Large intestine (tissue), 3 donors: Measurements from ENCODE around the gene HOXB8. TPM values are rescaled to one million over a fixed set of nuclear protein-coding genes. Genes with fewer than 3 reads are reported as not detected.
A peak's percentile ranks its signal among the peaks of the same experiment; 100 is the strongest.

Experiments used
- DNase-seq, 2 donors: peaks; one replicate each; pipeline versions ENCODE4 v3.0.0 to v3.0.0-alpha.2; 2013
- H3K27ac ChIP-seq: one replicate; pipeline ENCODE4 v1.5.1; 2013; ENCODE audit warnings: low read length
- H3K27me3 ChIP-seq: 2 replicates; pipeline ENCODE4 v1.6.1; 2013; ENCODE audit warnings: low read length; ENCODE audit not compliant: control insufficient read depth, insufficient read depth
- H3K36me3 ChIP-seq: 2 replicates; pipeline ENCODE4 v1.6.1; 2013; ENCODE audit warnings: low read length; ENCODE audit not compliant: control insufficient read depth, insufficient read depth
- H3K4me1 ChIP-seq: one replicate; pipeline ENCODE4 v1.6.1; 2013; ENCODE audit warnings: low read length; ENCODE audit not compliant: control insufficient read depth, insufficient read depth
- H3K4me3 ChIP-seq: one replicate; pipeline ENCODE4 v1.5.1; 2013; ENCODE audit warnings: low read length
- H3K9me3 ChIP-seq: one replicate; pipeline ENCODE4 v1.6.1; 2013; ENCODE audit warnings: mild to moderate bottlenecking, low read depth, low read length, moderate library complexity; ENCODE audit not compliant: control insufficient read depth
- WGBS: methylation state at CpG from one replicate; pipeline ENCODE4 v1.1.5; 2013; ENCODE audit warnings: low lambda C conversion rate; ENCODE audit not compliant: insufficient coverage; 5-methylcytosine and 5-hydroxymethylcytosine counted together
- polyA plus RNA-seq: library from polyadenylated mRNA; unstranded; fragments of 120-200 nt; gene quantifications from one replicate; pipeline ENCODE4 v1.2.1, GENCODE V29; 2013

The HOXB8 gene
- polyA plus RNA-seq, 1 donor: 1.8 TPM

DNA sequence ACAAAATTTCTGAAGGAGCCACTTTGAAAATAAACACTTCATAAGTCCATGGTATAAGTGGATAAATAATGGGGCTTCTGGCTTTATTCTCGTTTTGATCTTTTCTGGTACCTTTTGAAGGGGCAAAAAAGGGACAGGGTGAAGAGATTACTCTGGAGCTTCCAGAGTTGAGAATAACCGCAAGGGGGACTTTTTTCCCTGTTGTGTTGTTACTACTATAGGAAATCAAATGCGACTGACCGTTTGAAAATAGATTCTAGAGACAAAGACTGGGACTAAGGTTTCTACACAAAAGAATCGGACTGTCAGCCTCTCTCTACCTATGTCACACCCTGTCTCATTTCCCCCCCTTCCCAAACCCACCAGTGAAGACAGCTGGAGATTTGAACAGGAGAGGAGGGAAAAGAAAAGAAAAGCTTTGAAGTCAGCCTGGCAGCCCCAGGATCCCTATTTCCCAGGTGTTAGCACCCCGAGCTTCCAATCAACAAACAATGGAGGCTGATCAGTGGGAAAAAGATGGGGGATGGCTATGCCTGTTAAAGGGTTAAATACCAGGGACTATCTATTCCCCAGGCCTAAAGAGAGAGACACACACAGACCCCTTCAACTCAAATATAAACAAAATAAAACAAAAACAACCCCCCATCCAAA is 45.3 kb downstream of the HOXB8 start:
- no peak for DNase-seq
- Histone ChIP-seq H3K9me3 (no peaks in the 10 kb centered on the region), H3K27me3 (peaks cover 98% of the 10 kb centered on the region), H3K27ac (peak overlapping the region; percentile 77), H3K36me3 (no peaks in the 10 kb centered on the region), H3K4me1 (peaks cover 12% of the 10 kb centered on the region), H3K4me3 (peak overlapping the region; percentile 21)
- no CpG with 5 or more reads among the region's 6 CpGs for WGBS

DNA sequence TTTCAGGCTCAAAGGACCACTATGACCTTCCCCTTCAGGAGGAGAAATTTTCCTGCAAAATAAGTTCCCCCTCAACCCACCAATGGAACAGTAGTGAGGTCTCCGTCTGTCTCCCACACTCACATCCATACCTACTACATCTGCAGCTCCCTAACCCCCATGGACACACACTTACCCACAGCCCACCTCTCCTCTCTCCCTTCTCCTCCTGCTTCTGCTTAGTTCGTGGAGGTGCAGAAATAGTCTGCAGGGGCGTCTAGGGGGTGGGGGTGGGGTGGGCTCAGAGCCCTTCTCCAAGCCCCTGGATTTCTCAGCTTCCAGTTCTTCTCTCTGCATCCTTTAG is 45.9 kb downstream of the HOXB8 start:
- H3K27me3 ChIP-seq: peaks cover 97% of the 10 kb centered on the region
- no peak overlapping the region for H3K4me3 ChIP-seq
- H3K9me3 ChIP-seq: peaks cover 3% of the 10 kb centered on the region
- whole genome bisulfite sequencing: no CpG with 5 or more reads among the region's 3 CpGs
- no peak for DNase-seq
- no peaks in the 10 kb centered on the region for H3K36me3 ChIP-seq
- peak overlapping the region; percentile 77 for H3K27ac ChIP-seq
- H3K4me1 ChIP-seq: peaks cover 15% of the 10 kb centered on the region

DNA sequence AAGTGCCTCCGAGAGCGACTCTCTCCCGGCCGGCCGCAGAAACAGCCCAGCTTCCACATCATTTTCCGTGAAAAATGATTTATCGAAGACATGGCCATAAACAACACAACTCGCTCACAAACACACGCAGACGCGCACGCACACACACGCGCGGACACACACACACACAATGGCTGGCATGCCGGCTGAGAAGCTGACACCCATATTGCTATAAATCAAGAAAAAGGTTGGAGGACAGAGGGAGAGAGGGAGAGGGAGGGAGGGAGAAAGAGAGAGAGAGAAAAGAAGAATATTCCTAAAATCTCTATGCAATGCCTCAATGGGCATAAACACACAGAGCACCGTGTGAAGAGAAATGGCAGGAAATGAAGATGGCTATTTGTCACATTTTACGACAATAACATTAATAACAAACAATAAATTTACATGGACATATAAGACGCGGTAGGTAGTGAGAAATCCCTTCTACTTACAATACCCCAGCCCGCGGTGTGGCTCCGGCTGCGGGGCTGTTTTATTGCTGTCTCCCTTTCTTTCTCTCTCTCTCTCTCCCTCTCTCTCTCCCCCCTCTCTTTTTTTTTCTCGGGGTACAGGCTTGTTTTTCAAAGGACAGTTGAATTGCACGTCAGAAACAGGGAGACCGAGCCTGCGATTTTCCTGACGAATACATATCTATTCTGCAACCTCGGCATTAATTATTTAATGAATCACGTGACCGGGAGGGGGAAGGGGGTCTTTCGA is 46.4 kb downstream of the HOXB8 start:
- Histone ChIP-seq H3K27me3 (peaks cover 97% of the 10 kb centered on the region), H3K4me3 (no peak overlapping the region), H3K4me1 (peaks cover 19% of the 10 kb centered on the region), H3K36me3 (no peaks in the 10 kb centered on the region), H3K27ac (peak overlapping the region; percentile 77), H3K9me3 (peaks cover 3% of the 10 kb centered on the region)
- WGBS: 18% methylated on average over 6 of the region's 33 CpGs
- no peak for DNase-seq

DNA sequence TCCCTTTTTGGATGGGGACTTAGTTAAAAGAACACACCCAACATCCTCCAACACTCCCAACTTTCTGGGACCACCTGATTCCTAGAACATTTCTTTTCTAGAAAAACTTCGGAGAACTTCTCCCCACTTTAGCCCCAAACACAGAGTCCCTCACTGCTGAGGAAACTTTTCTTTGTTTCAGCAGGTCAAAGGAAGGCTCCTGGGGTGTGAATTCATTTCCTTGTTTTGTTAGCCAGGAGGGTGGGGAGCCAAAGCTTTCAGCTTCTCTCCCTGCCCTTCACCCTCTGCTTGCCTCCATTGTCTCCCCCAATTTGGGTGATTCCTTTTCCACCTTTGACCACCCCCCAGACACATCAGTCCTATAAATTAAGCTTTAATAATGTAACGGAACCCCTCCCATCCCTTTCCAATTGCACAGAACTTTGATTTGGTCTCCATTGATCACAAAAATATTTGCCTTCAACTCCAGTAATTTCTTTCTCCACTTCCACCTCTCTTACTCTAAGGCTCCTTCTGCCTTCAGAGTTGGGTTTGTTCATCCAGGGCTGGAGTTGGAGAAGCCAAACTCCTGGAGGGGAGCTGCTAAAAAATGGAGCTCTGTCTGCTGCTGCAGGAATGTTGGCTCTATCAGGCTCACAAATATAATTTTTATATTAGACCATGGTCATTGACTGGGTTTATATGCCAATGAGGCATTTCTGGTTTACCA is 47.3 kb downstream of the HOXB8 start:
- DNase-seq: no peak
- Histone ChIP-seq H3K4me1 (peaks cover 24% of the 10 kb centered on the region), H3K27me3 (peaks cover 97% of the 10 kb centered on the region), H3K4me3 (no peak overlapping the region), H3K9me3 (peaks cover 3% of the 10 kb centered on the region), H3K36me3 (no peaks in the 10 kb centered on the region), H3K27ac (peak overlapping the region; percentile 77)
- no CpG with 5 or more reads among the region's 2 CpGs for WGBS

DNA sequence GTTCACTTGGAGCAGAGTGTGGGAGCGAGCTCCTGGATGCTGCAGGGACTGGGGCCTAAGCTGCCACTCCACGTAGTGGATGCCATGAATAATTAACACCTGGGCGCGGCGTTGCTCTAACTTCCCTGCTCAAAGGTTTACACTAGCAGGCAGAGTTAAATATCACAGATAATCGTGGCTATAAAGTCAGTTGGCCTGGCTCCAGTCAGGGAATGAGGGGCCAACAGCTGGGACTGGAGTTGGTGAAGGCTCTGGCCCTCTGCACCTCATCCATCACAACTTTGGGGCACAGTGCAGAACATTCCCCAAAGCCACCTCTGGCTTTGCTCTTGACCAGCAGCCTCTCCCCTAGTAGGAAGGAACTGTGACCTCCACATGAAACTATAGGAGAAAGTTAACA is 47.9 kb downstream of the HOXB8 start:
- Histone ChIP-seq H3K36me3 (no peaks in the 10 kb centered on the region), H3K4me1 (peaks cover 24% of the 10 kb centered on the region), H3K9me3 (peaks cover 3% of the 10 kb centered on the region), H3K27me3 (peaks cover 97% of the 10 kb centered on the region), H3K4me3 (no peak overlapping the region), H3K27ac (peak overlapping the region; percentile 77)
- no CpG with 5 or more reads among the region's 6 CpGs for WGBS
- DNase-seq: no peak

DNA sequence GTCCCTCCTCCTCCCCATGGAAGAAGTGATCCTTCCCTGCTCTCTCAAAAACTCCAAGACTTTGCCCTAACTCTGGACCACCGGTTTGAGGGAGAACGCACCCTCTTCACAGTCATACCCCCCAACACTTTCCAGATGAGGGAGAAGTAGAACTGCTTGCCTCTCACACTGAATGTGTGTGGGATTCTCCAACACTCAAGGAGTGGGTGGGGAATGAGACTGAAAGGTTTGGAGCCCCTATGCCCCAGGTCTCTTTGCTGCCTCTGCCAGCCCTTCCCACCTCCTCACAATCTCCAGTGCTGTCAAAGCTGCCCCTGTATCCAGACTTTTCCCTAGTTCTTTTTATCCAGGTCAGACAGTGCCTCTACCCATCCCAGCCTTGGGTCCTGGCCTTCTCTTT is 48.4 kb downstream of the HOXB8 start:
- no CpG with 5 or more reads among the region's 2 CpGs for WGBS

DNA sequence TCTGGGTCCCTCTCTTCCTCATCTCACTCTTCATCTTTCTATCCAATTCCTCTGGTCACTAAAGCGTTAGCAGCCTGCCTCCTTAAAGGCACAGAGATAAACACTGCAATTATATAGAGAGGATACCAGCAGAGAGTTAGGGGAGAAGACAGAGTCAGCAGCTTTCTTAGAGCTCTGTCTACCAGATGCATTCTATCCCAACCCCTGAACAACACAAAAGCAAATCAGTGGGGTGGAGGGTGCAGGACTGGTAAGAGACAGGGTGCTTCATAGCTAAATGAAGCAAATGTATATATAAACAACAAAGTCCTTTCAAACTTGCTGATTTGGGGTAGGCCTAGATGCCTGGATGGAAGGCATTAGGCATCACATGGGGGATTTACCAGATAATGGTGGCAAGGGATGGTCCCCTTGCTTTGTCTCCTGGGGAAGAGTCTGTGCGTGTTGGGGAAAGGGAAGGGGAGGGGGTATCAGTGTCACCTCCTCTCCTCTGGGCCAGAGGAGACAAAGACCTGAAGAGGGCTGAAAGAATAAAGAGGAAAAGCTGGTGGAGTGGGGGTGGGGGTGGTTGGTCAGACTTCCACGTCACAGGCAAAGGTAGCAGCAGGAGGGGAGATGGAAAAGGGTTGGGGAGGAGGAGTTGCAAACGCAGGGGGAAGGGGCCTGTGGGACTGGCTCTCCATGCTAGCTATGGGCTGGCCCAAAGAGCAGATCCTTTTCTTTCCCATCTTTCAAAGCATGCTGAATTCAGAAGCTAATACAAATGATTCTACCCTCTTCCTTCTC is 49.0 kb downstream of the HOXB8 start:
- H3K4me3 ChIP-seq: no peak overlapping the region
- H3K27me3 ChIP-seq: peaks cover 94% of the 10 kb centered on the region
- H3K9me3 ChIP-seq: peaks cover 3% of the 10 kb centered on the region
- H3K4me1 ChIP-seq: peaks cover 30% of the 10 kb centered on the region
- H3K36me3 ChIP-seq: peaks cover 7% of the 10 kb centered on the region
- peak overlapping the region; percentile 20 for H3K27ac ChIP-seq
- DNase-seq: no peak
- 100% methylated on average over 1 of the region's 4 CpGs for WGBS

More for the DNA sequence above, 48.4 kb downstream of the HOXB8 start:
- Histone ChIP-seq H3K9me3 (peaks cover 3% of the 10 kb centered on the region), H3K27ac (peak overlapping the region; percentile 20), H3K4me3 (no peak overlapping the region), H3K36me3 (peaks cover 3% of the 10 kb centered on the region), H3K4me1 (peaks cover 24% of the 10 kb centered on the region), H3K27me3 (peaks cover 97% of the 10 kb centered on the region)
- no peak for DNase-seq

DNA sequence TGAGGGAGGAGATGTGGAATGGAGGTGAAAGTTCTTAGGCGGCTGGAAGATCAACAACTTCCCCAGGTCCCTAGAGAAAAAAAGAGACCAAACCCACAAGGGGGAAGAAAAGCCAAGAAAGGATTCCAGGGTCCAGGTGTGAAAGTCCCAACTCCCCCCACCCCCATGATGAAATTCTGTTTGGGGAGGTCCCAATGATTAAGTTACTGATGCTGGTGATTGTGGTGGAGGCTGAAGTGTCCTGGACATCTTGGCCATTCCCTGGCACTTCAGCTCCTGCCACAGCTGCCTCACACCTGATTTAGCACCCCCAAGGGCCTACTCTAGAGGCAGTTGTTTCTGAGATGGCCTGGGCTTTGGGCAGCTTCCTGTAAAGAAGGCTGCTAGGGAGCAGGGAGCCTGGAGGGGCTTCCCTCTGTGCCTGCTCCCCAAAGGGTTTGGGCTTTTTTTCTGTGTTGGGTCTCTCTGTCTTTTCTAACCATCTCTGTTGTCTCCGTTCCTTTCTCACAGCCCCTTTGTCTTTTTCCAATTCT is 50.0 kb downstream of the HOXB8 start:
- 100% methylated on average over 1 of the region's 2 CpGs for WGBS
- peaks cover 30% of the 10 kb centered on the region for H3K4me1 ChIP-seq
- peak overlapping the region; percentile 54 for H3K27ac ChIP-seq
- no peak overlapping the region for H3K4me3 ChIP-seq
- peaks cover 7% of the 10 kb centered on the region for H3K36me3 ChIP-seq
- no peak for DNase-seq
- peaks cover 3% of the 10 kb centered on the region for H3K9me3 ChIP-seq
- H3K27me3 ChIP-seq: peaks cover 83% of the 10 kb centered on the region

DNA sequence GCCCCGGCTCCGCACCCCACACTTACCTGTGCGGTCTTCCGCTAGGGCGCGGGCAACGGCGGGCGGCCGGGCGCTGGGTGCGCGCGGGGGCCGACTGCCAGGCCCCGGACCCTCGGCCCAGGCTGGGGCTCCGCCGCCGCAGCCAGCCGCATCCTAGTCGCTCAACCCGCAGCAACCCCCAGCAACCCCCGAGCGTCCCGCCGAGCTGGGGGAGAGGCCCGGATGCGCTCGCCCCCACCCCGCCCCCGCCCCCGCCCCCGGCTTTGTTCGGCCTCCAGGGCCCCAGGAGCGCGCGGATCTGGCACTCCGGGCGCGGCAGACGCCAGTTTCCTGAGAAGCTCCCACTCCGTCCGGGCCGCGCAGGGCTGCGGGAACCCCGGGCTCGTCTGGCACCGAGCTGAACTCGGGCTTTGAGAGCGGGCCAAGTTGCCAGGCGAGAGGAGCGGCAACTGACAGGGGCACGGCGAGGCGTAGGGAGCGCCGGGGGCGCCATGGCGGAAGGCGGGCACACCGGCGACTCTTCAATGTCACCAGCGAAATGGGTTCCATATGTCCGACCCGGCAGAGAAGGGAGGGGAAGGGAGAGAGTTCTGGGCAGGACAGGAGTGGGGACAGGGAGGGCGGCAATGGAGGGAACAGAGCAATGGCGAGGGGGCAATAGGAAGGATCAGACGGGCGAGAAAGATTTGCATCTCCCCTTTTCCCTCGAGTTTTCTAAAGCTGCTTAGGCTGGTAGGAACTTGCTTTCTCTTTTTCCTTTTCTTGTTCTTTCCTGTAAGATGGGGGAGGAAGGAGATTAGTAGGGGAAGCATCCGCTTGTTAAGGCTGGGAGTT is 50.7 kb downstream of the HOXB8 start:
- Histone ChIP-seq H3K9me3 (peaks cover 3% of the 10 kb centered on the region), H3K36me3 (peaks cover 7% of the 10 kb centered on the region), H3K4me1 (peaks cover 34% of the 10 kb centered on the region), H3K27me3 (peaks cover 80% of the 10 kb centered on the region), H3K27ac (peak overlapping the region; percentile 64), H3K4me3 (peak overlapping the region; percentile 22)
- no CpG with 5 or more reads among the region's 73 CpGs for WGBS
- DNase-seq: no peak
